SH-SY5Y (cell line): ENCODE results near the gene RAB3IP.

ENCODE experiments used
- GATA2 ChIP-seq: IDR thresholded peaks from 2 replicates; pipeline ENCODE4 v1.6.1; 2011; ENCODE audit warnings: mild to moderate bottlenecking, low read depth, low read length
- GATA3 ChIP-seq: IDR thresholded peaks from 2 replicates; pipeline ENCODE4 v1.6.1; 2011; ENCODE audit warnings: low read depth, mild to moderate bottlenecking, low read length, moderate library complexity

DNA sequence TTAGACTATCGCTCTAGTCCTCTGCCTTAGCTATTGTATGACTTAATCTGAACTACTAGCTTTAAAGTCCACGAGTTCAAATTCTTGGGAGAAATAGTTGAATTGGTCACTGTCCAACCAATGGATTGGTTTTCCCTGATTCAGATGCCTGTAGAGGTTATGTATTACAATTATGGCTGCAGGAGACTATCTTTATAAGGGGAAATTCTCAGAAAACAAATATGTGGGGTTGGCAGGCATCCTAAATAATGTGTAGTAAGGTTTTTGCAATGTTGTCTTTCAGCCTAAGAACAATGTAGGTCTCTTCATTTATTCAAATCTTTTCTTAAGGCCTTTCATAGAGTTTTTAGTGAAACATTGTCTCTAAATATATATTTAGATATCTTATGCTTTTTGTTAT, 113.3 kb downstream of the RAB3IP start:
- TF ChIP-seq GATA3 (no peak), GATA2 (no peak)
